Type B pancreatic cell (in vitro differentiated cells): Measurements from ENCODE around the gene EGFR. TPM values are rescaled to one million over a fixed set of nuclear protein-coding genes. Genes with fewer than 3 reads are reported as not detected.

Experiments used
- DNase-seq: peaks from one replicate; pipeline ENCODE4 v3.0.0; 2021; ENCODE audit warnings: mixed read lengths; ENCODE audit not compliant: unreplicated experiment; ENCODE audit errors: extremely low spot score
- H3K27ac Mint-ChIP-seq: 2 replicates; pipeline ENCODE4 v1.8.0; 2021; ENCODE audit warnings: mild to moderate bottlenecking, mixed read lengths
- H3K27me3 Mint-ChIP-seq: 2 replicates; pipeline ENCODE4 v1.8.0; 2021; ENCODE audit warnings: mixed read lengths
- H3K36me3 Mint-ChIP-seq: 2 replicates; pipeline ENCODE4 v1.8.0; 2021; ENCODE audit warnings: mixed read lengths
- H3K4me1 Mint-ChIP-seq: one replicate; pipeline ENCODE4 v1.8.0; 2021; ENCODE audit warnings: mixed read lengths; ENCODE audit not compliant: unreplicated experiment
- H3K4me3 Mint-ChIP-seq: 2 replicates; pipeline ENCODE4 v1.8.0; 2021; ENCODE audit warnings: mild to moderate bottlenecking, mixed read lengths
- H3K9me3 Mint-ChIP-seq: 2 replicates; pipeline ENCODE4 v1.8.0; 2021; ENCODE audit warnings: mixed read lengths
- CTCF ChIP-seq: fragments of 200-600 bp; sonication (generic); conservative IDR thresholded peaks from 2 replicates; pipeline ENCODE4 v1.5.0; 2021; ENCODE audit warnings: antibody characterized with exemption, mild to moderate bottlenecking
- total RNA-seq: library from RNA; stranded (reverse); gene quantifications from 2 replicates; pipeline ENCODE4 v1.2.1, GENCODE V29; 2021; ENCODE audit warnings: low replicate concordance

The EGFR gene
- total RNA-seq, 1 donor from 2014 or later = 44.6 TPM

- DNase-seq = no peak
- Mint-ChIP-seq H3K27me3 (no peaks in the 10 kb centered on the region), H3K36me3 (peaks cover 4% of the 10 kb centered on the region), H3K4me3 (no peak overlapping the region), H3K27ac (no peak overlapping the region), H3K4me1 (peaks cover 67% of the 10 kb centered on the region), H3K9me3 (no peaks in the 10 kb centered on the region)
- TF ChIP-seq CTCF = no peak
These were observed 87.1 kb downstream of the EGFR start for GRCh38 chr7:55105952-55106351.

DNA sequence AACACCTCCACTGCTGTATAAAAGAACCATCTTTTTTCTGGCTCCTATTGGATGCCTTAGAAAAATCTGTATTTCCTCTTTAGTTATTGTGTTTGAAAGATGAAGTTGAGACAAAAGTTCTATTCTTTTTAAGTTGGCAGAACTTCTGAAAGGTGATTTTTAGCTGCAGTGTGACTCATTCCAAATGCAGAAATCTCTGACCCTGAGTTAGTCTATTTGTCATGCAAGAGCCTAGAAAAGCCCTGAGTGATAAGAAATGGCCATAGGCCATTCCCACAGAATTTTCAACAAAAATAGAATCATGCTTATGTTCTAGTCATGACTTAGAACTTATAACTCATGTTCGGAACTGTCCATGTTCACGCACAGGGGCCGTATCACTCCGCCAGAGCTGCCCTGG lies 89.1 kb downstream of the EGFR start:
- no peaks in the 10 kb centered on the region for H3K27me3 Mint-ChIP-seq
- no peak overlapping the region for H3K4me3 Mint-ChIP-seq
- no peaks in the 10 kb centered on the region for H3K9me3 Mint-ChIP-seq
- no peak overlapping the region for H3K27ac Mint-ChIP-seq
- peaks cover 59% of the 10 kb centered on the region for H3K4me1 Mint-ChIP-seq
- TF ChIP-seq CTCF = no peak
- DNase-seq = no peak
- H3K36me3 Mint-ChIP-seq = no peaks in the 10 kb centered on the region

DNA sequence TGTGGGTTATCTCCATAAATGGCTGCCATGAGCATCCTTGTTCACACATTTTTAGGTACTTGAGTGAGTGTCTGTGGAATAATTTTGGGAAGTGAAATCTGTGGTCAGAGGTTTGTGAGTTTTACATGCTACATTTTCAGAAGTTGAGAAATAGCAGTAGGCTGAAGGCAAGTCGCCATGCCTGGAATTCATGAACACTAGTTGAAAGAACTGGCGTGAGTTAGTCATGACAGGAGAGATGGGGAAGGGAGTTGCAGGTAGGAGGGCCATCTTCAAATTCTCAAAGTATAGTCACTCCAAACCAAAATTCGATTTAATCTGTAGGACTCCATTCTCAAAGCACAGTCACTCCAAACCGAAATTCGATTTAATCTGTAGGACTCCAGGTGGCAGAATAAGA lies 89.6 kb downstream of the EGFR start:
- DNase-seq = no peak
- no peak for TF ChIP-seq CTCF
- Mint-ChIP-seq H3K27me3 (no peaks in the 10 kb centered on the region), H3K36me3 (no peaks in the 10 kb centered on the region), H3K4me3 (no peak overlapping the region), H3K4me1 (peaks cover 59% of the 10 kb centered on the region), H3K27ac (no peak overlapping the region), H3K9me3 (no peaks in the 10 kb centered on the region)

- no peak overlapping the region for H3K4me3 Mint-ChIP-seq
- no peak for DNase-seq
- peaks cover 59% of the 10 kb centered on the region for H3K4me1 Mint-ChIP-seq
- peak overlapping the region; percentile 33 for H3K27ac Mint-ChIP-seq
- H3K27me3 Mint-ChIP-seq = no peaks in the 10 kb centered on the region
- no peak for TF ChIP-seq CTCF
- H3K36me3 Mint-ChIP-seq = no peaks in the 10 kb centered on the region
- H3K9me3 Mint-ChIP-seq = no peaks in the 10 kb centered on the region
These were observed 90.0 kb downstream of the EGFR start for GRCh38 chr7:55108818-55109217.

DNA sequence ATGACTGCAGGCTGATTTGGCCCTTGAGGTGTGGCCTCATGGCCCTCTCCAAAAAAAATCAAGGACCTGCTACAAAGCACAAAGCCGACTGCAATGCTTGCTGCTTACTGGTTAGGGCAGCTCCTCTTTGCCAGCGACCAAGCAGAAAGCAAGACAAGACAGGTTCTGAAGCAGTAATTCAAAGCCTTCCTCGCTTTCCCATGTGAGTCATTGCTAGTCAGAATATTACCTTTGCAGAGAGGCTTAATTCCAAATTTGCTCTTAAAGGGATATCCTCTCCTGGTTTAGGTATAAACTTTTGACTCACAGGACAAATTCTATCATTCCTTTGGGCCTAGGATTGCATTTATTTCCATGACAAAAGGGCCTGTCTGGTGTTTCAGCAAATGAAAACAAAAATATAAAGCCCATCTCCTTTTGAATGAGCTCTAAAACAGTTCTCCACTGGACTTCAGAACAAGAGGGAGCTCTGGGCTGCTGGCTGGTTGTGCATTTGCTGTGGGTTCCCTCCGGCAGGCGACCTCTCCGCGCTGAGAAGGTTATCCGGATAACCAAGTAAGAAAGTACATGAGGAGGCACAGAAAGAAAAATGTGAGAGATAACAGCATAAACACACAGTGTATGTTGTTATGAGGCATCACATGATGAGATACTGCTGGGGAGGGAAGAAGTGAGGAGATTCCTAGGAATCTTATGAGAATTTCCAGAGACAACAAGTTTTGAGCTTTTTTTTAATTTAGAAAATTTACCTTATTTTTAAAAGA lies 90.8 kb downstream of the EGFR start:
- Mint-ChIP-seq H3K27me3 (no peaks in the 10 kb centered on the region), H3K4me3 (peak overlapping the region; percentile 17), H3K4me1 (peaks cover 57% of the 10 kb centered on the region), H3K36me3 (no peaks in the 10 kb centered on the region), H3K9me3 (no peaks in the 10 kb centered on the region), H3K27ac (peak overlapping the region; percentile 33)
- no peak for TF ChIP-seq CTCF
- no peak for DNase-seq
